Loucy (cell line): ENCODE results near the gene MYH6.

Experiments
- CTCF ChIP-seq: fragments of 200-600 bp; sonication (generic); conservative IDR thresholded peaks from 2 replicates; pipeline ENCODE4 v1.5.1; 2014; ENCODE audit warnings: mild to moderate bottlenecking, antibody characterized with exemption, low read length
- EZH2phosphoT487 ChIP-seq: fragments of 200-600 bp; IDR thresholded peaks from 2 replicates; pipeline ENCODE4 v1.6.1; 2018; ENCODE audit warnings: antibody characterized with exemption, mild to moderate bottlenecking, moderate library complexity, borderline replicate concordance

- TF ChIP-seq CTCF (no peak), EZH2phosphoT487 (no peak)
Measured at GRCh38 chr14:23376482-23377197, 31.4 kb downstream of the MYH6 start, which contains the start of gene CMTM5.
